ENCODE results near the gene ARHGEF19. TPM values are rescaled to one million over a fixed set of nuclear protein-coding genes. Genes with fewer than 3 reads are reported as not detected.
"Not testable (repeated sequence)": the region's sequence is repeated elsewhere in the genome, so short reads cannot be mapped to it uniquely, and the experiment has no call there.

ARHGEF19 gene
- total and polyA plus RNA-seq, 3 experiments from 2014 or later = 6.8 to 12.7 (median 7.8) TPM

DNA sequence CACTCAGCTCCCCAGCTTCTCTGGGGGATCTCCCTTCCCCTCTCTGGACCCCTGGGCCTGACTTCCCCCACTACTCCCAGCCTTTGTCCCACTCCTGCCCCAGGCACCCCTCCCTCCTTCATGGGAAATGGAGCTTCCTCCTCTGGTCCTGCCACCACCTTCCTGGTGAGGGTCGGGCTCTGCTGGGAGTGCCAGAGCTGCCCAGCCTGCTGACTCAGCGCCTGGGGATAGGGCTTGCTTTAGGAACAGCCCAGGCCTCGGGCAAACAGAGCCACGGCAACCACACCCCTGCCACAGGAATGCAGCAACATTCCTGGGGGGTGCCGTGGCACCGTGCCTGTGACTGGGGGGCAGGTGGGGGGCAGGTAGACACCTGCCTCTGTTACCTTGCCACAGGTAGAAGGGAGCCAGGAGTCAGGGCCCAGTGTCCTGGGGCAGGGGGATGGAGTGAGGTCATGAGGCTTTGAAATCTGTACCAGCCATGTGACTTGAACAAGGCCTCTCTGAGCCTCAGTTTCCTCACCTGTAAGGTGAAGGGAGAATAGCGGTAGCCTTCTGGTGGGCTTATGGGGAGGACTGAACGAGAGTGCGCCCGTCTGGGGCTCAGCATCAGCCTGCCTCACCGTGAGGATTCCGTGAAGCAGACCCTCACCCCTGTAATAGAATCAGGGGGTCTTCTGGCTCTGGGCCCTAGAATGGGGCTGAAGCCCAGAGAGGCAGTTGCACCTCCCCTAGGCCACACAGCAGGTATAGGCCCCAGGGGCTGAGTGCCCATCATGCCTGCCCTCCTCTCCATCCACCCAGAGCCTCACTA lies 38.8 kb downstream of the ARHGEF19 start:
- Histone ChIP-seq H3K9me3 (ENCODE audit: low read length) (no peaks in the 10 kb centered on the region), H3K4me1 (ENCODE audit: insufficient read depth, low read length) (peaks cover 13% of the 10 kb centered on the region), H3K27me3 (ENCODE audit: insufficient read depth, low read length, poor library complexity, severe bottlenecking) (no peaks in the 10 kb centered on the region), H3K27ac (ENCODE audit: low read depth, low read length) (peak overlapping the region; percentile 51), H3K36me3 (ENCODE audit: insufficient read depth, low read length) (no peaks in the 10 kb centered on the region), H3K4me3 (ENCODE audit: low read length) (no peak overlapping the region)
- Mint-ChIP-seq H3K4me3 (no peak overlapping the region), H3K36me3 (no peaks in the 10 kb centered on the region), H3K9me3 (no peaks in the 10 kb centered on the region), H3K4me1 (peaks cover 7 to 9% (median 7%) of the 10 kb centered on the region in 3 donors), H3K27ac (no peak overlapping the region), H3K27me3 (peaks cover 3 to 13% of the 10 kb centered on the region in 2 donors)
- DNase-seq = no peak
- ChIA-PET POLR2A (no interaction called here), CTCF (interaction anchor here (1.0 kb wide), 1 partner anchor 13 kb away, joined by 4 read pairs; no protein-coding TSS in a partner anchor)

DNA sequence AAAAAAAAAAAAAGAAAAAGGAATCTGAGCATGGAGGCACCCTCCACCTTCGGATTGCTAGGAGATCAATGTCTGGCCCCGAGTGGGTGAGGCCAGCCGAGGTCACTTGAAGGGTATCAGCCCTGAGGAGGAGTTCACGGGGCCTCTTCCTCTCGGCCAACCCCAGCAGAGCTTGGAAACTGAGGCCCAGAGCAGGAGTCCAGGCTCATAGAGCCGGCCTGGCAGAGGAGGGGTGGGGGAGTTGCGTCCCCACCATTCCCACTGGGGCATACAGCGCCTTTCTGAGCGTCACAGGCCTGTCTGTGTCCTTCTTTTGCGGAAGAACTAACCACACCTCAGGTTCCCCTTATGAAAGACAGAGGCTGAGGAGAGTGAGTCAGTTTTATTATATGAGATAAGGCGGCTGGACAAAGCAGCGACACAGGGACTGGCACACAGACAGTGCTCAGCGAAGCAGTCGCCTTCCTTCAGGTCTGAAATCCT lies 39.4 kb downstream of the ARHGEF19 start:
- H3K27ac ChIP-seq (ENCODE audit: low read depth, low read length) = peak overlapping the region; percentile 51
- ChIA-PET POLR2A (no interaction called here), CTCF (interaction anchor here (1.0 kb wide), 1 partner anchor 14 kb away, joined by 4 read pairs; no protein-coding TSS in a partner anchor)
- H3K4me3 Mint-ChIP-seq = no peak overlapping the region
- no peaks in the 10 kb centered on the region for H3K36me3 Mint-ChIP-seq
- H3K27me3 ChIP-seq (ENCODE audit: insufficient read depth, low read length, poor library complexity, severe bottlenecking) = no peaks in the 10 kb centered on the region
- H3K27ac Mint-ChIP-seq = no peak overlapping the region
- no peaks in the 10 kb centered on the region for H3K36me3 ChIP-seq (ENCODE audit: insufficient read depth, low read length)
- no peak for DNase-seq
- peaks cover 3 to 10% of the 10 kb centered on the region in 2 donors for H3K27me3 Mint-ChIP-seq
- H3K4me3 ChIP-seq (ENCODE audit: low read length) = no peak overlapping the region
- peaks cover 13 to 15% (median 14%) of the 10 kb centered on the region in 3 donors for H3K4me1 Mint-ChIP-seq
- no peaks in the 10 kb centered on the region for H3K9me3 ChIP-seq (ENCODE audit: low read length)
- peaks cover 20% of the 10 kb centered on the region for H3K4me1 ChIP-seq (ENCODE audit: insufficient read depth, low read length)
- H3K9me3 Mint-ChIP-seq = no peaks in the 10 kb centered on the region

DNA sequence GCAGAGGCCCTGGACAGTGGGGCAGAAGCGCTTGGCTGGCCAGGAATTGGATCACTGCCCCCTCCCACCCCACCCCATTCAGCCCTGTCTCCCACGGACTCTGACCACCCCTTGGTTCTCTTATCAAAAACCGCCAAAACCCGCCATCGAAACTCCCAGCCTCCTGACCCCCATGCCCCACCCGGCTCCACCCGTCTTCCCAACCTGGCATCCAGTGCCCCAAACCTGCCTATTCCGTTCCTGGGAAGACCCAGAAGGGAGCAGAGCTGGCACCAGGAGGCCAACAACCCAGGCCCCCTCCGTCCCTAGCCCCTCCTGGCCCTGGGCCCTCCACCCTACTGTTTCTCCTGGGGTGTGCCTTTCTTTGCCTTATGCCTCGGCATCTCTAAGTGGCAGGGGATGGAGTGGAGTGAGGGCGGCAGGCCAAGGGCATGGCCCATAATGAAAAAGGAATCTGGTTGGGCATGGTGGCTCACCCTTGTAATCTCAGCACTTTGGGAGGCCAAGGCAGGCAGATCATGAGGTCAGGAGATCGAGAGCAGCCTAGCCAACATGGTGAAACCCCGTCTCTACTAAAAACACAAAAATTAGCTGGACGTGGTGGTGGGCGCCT lies 40.1 kb downstream of the ARHGEF19 start:
- Mint-ChIP-seq H3K4me1 (peaks cover 13 to 17% (median 14%) of the 10 kb centered on the region in 3 donors), H3K4me3 (no peak overlapping the region), H3K36me3 (no peaks in the 10 kb centered on the region), H3K27ac (no peak overlapping the region), H3K27me3 (peaks cover 3 to 10% of the 10 kb centered on the region in 2 donors), H3K9me3 (no peaks in the 10 kb centered on the region)
- no peak for DNase-seq
- Histone ChIP-seq H3K9me3 (ENCODE audit: low read length) (no peaks in the 10 kb centered on the region), H3K27me3 (ENCODE audit: insufficient read depth, low read length, poor library complexity, severe bottlenecking) (no peaks in the 10 kb centered on the region), H3K36me3 (ENCODE audit: insufficient read depth, low read length) (no peaks in the 10 kb centered on the region), H3K4me1 (ENCODE audit: insufficient read depth, low read length) (peaks cover 20% of the 10 kb centered on the region), H3K4me3 (ENCODE audit: low read length) (no peak overlapping the region), H3K27ac (ENCODE audit: low read depth, low read length) (no peak overlapping the region)
- CTCF ChIA-PET = interaction anchor here (1.2 kb wide), 1 partner anchor 93 kb away, joined by 3 read pairs; no protein-coding TSS in a partner anchor
- POLR2A ChIA-PET = no interaction called here

DNA sequence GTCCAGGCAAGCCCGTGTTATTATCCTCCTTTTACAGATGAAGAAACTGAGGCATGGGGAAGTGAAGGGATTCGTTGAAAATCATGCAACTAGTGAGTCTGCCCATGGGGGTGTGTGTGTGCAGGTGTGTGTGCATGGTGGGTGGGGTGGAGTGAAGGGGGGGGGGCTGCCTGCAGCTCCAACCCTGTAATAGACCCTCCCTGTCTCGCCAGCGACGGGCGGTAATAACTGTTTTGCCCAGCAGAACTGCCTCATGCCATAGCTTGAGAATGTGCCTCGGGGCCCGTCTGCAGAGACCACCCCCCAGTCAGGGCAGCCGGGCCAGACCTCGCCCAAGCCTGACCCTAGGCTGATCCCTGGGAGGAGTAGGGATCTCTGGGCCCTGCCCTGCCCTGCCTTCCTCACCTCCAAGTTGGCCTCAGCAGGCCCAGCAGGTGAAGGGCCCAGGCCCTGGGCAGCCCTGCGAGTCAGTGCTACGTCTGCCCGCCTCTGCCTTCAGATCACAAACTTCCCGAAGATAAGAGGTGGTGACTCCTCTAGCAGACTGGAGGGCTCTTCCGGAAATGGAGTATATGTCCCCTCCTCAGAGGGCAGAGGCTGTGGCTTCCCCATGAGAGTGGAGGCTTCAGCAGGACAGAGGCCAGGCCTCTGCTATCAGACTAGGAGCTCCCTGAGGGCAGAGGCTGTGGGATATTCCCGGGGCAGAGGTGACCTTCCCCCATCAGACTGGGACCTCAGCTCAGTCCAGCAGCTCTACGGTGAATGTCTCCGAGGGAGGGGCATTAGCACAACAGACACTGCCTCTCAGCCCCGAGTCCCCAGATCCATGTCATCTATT lies 40.9 kb downstream of the ARHGEF19 start:
- ChIA-PET CTCF (interaction anchor here (1.2 kb wide), 1 partner anchor 92 kb away, joined by 3 read pairs; no protein-coding TSS in a partner anchor), POLR2A (no interaction called here)

DNA sequence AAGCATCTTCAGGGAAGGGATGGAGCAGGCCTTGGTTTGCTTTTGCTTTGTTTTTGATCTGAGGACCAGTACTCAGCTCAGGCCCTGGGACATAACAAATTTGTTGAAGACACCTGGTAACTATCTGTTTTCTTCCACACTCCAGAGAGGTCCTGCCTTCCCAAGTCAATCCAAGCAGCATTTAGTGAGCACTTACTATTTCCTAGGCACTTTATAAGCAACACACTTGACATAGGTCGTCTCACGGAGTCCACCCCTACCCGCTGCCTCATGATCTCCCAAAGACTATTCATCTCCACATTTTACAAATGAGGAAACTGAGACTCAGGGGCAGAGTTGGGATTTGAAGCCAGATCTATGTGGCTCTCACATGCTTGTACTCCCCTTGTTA lies 42.2 kb downstream of the ARHGEF19 start:
- Mint-ChIP-seq H3K4me3 (peak overlapping the region in 1 of 7 donors; percentile 12), H3K36me3 (no peaks in the 10 kb centered on the region), H3K27me3 (peaks cover 3 to 10% of the 10 kb centered on the region in 2 donors), H3K9me3 (no peaks in the 10 kb centered on the region), H3K27ac (no peak overlapping the region), H3K4me1 (peaks cover 14 to 29% (median 15%) of the 10 kb centered on the region in 3 donors)
- no peaks in the 10 kb centered on the region for H3K36me3 ChIP-seq (ENCODE audit: insufficient read depth, low read length)
- DNase-seq = no peak
- peaks cover 30% of the 10 kb centered on the region for H3K4me1 ChIP-seq (ENCODE audit: insufficient read depth, low read length)
- H3K27ac ChIP-seq (ENCODE audit: low read depth, low read length) = no peak overlapping the region
- no peak overlapping the region for H3K4me3 ChIP-seq (ENCODE audit: low read length)
- no peaks in the 10 kb centered on the region for H3K9me3 ChIP-seq (ENCODE audit: low read length)
- POLR2A ChIA-PET = no interaction called here
- H3K27me3 ChIP-seq (ENCODE audit: insufficient read depth, low read length, poor library complexity, severe bottlenecking) = no peaks in the 10 kb centered on the region
- CTCF ChIA-PET = no interaction called here

More for the DNA sequence above, 40.9 kb downstream of the ARHGEF19 start:
- no peaks in the 10 kb centered on the region for H3K36me3 ChIP-seq (ENCODE audit: insufficient read depth, low read length)
- Mint-ChIP-seq H3K9me3 (no peaks in the 10 kb centered on the region), H3K27me3 (peaks cover 3 to 10% of the 10 kb centered on the region in 2 donors), H3K4me1 (peaks cover 13 to 20% (median 14%) of the 10 kb centered on the region in 3 donors), H3K27ac (no peak overlapping the region), H3K4me3 (no peak overlapping the region), H3K36me3 (no peaks in the 10 kb centered on the region)
- H3K4me1 ChIP-seq (ENCODE audit: insufficient read depth, low read length) = peaks cover 24% of the 10 kb centered on the region
- no peak overlapping the region for H3K4me3 ChIP-seq (ENCODE audit: low read length)
- H3K9me3 ChIP-seq (ENCODE audit: low read length) = no peaks in the 10 kb centered on the region
- no peak overlapping the region for H3K27ac ChIP-seq (ENCODE audit: low read depth, low read length)
- H3K27me3 ChIP-seq (ENCODE audit: insufficient read depth, low read length, poor library complexity, severe bottlenecking) = no peaks in the 10 kb centered on the region
- no peak for DNase-seq

DNA sequence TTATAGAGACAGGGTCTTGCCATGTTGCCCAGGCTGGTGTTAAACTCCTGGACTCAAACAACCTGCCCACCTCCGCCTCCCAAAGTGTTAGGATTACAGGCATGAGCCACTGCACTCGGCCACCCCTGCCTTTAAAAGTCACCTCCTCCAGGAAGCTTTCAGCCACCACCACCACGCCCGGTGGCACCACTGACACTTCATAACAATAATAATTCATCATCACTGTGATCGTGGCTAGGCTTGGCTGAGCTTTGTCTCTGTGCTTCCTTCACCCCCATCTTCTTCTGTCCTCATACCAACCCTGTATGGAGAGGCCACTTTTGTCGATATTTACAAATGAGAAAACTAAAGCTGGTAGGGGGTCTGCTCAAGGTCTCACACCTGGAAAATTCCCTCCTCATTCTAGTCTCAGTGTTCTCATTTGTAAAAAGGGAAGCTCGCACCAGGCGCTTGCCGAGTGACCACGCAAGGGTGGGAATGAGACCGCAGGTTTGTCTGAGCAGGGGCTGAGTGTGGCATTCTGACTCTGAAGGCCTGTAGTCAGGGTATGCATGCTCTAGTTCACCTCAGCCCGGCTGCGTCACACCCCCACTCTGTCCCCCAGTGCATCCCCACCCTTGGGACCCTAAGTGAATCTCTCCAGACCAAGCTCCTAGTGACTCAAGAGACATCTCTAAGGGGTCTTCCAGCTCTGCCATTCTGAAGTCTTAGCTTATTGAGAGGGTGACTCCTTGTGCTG lies 43.7 kb downstream of the ARHGEF19 start:
- peaks cover 3 to 10% of the 10 kb centered on the region in 2 donors for H3K27me3 Mint-ChIP-seq

DNA sequence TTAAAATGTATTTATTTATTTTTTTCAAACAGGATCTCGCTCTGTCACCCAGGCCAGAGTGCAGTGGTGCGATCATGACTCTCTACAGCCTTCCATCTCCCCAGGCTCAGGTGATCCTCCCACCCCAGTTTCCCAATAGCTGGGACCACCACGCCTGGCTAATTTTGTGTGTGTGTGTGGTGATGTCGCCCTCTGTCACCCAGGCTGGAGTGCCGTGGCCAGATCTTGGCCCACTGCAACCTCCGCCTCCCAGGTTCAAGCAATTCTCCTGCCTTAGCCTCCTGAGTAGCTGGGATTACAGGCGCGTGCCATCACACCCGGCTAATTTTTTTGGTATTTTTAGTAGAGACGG lies 44.3 kb downstream of the ARHGEF19 start:
- Mint-ChIP-seq H3K27me3 (peaks cover 3 to 10% of the 10 kb centered on the region in 2 donors), H3K4me3 (peak overlapping the region; percentile 56 to 78 (median 70)), H3K4me1 (peaks cover 29 to 46% (median 30%) of the 10 kb centered on the region in 3 donors), H3K27ac (peak overlapping the region in 6 of 8 donors; percentile 67 to 90 (median 82))
- H3K4me3 ChIP-seq (ENCODE audit: low read length); H3K36me3 ChIP-seq (ENCODE audit: insufficient read depth, low read length); H3K9me3 ChIP-seq (ENCODE audit: low read length); H3K27me3 ChIP-seq (ENCODE audit: insufficient read depth, low read length, poor library complexity, severe bottlenecking); POLR2A ChIA-PET; H3K9me3 Mint-ChIP-seq; H3K27ac ChIP-seq (ENCODE audit: low read depth, low read length); DNase-seq; H3K36me3 Mint-ChIP-seq: not testable (repeated sequence)
- CTCF ChIA-PET = interaction anchor here (1.4 kb wide), 1 partner anchor 86 kb away, joined by 5 read pairs; no protein-coding TSS in a partner anchor
- peaks cover 51% of the 10 kb centered on the region for H3K4me1 ChIP-seq (ENCODE audit: insufficient read depth, low read length)

More for the DNA sequence above, 43.7 kb downstream of the ARHGEF19 start:
- Mint-ChIP-seq H3K36me3 (no peaks in the 10 kb centered on the region), H3K9me3 (peaks cover 0 to 2% (median 0%) of the 10 kb centered on the region in 5 donors), H3K27ac (peak overlapping the region in 7 of 8 donors; percentile 65 to 90 (median 81)), H3K4me3 (peak overlapping the region; percentile 56 to 78 (median 70)), H3K4me1 (peaks cover 23 to 40% (median 24%) of the 10 kb centered on the region in 3 donors)
- CTCF ChIA-PET = interaction anchor here (1.4 kb wide), 1 partner anchor 86 kb away, joined by 5 read pairs; no protein-coding TSS in a partner anchor
- no peak for DNase-seq
- H3K27me3 ChIP-seq (ENCODE audit: insufficient read depth, low read length, poor library complexity, severe bottlenecking) = no peaks in the 10 kb centered on the region
- no peak overlapping the region for H3K4me3 ChIP-seq (ENCODE audit: low read length)
- no peaks in the 10 kb centered on the region for H3K9me3 ChIP-seq (ENCODE audit: low read length)
- H3K27ac ChIP-seq (ENCODE audit: low read depth, low read length) = no peak overlapping the region
- peaks cover 44% of the 10 kb centered on the region for H3K4me1 ChIP-seq (ENCODE audit: insufficient read depth, low read length)
- no peaks in the 10 kb centered on the region for H3K36me3 ChIP-seq (ENCODE audit: insufficient read depth, low read length)
- POLR2A ChIA-PET = no interaction called here

All from CD8-positive, alpha-beta memory T cell (primary cell).